Measurements from ENCODE around the gene EYS. TPM values are rescaled to one million over a fixed set of nuclear protein-coding genes. Genes with fewer than 3 reads are reported as not detected.

The EYS gene
- total RNA-seq, 1 experiment from 2014 or later, result not detected

GRCh38 chr6:65253041-65253440 lies 454.0 kb downstream of the EYS start:
- H3K18ac ChIP-seq (ENCODE audit: insufficient read length, low read depth, low read length), result no peak overlapping the region
- no peak overlapping the region for H2BK20ac ChIP-seq (ENCODE audit: low read depth, low read length, poor library complexity, severe bottlenecking)
- no peak overlapping the region for H4K5ac ChIP-seq (ENCODE audit: insufficient read length, low read depth, low read length)
- no peak overlapping the region for H3K23ac ChIP-seq (ENCODE audit: insufficient read length, low read depth, low read length)
- H3K27me3 Mint-ChIP-seq (ENCODE audit: low read depth), result no peaks in the 10 kb centered on the region
- no peak overlapping the region for H2BK15ac ChIP-seq (ENCODE audit: low read depth, low read length)
- H4K8ac ChIP-seq (replicated peaks; ENCODE audit: insufficient read length, low read depth, low read length), result no peak overlapping the region
- H3K27ac ChIP-seq (ENCODE audit: insufficient read length, low read depth, low read length), result no peak overlapping the region
- no peaks in the 10 kb centered on the region for H3K79me1 ChIP-seq (ENCODE audit: insufficient read depth, low read depth, low read length, poor library complexity, severe bottlenecking)
- TF ChIP-seq CTCF (conservative IDR thresholded peaks at IDR 0.05), result no peak
- no peaks in the 10 kb centered on the region for H3K23me2 ChIP-seq (ENCODE audit: insufficient read length, low read depth, low read length, poor library complexity, severe bottlenecking)
- no peak overlapping the region for H3K14ac ChIP-seq (ENCODE audit: insufficient read depth, low read length)
- no peak overlapping the region for H4K91ac ChIP-seq (ENCODE audit: insufficient read length, low read depth, low read length)
- H3T11ph ChIP-seq (ENCODE audit: low read length), result no peak overlapping the region
- no peaks in the 10 kb centered on the region for H4K20me1 ChIP-seq (ENCODE audit: control insufficient read depth, insufficient read depth, insufficient read length)
- peaks cover 0 to 6% (median 3%) of the 10 kb centered on the region in 3 experiments; a peak in 4 of 7 replicates for H3K36me3 Mint-ChIP-seq (ENCODE audit: insufficient read depth in 1 of 3, low read depth in 3 of 3)
- no peak overlapping the region for H3K4me2 ChIP-seq (ENCODE audit: insufficient read depth, insufficient read length, low read length)
- no peak overlapping the region for H2BK120ac ChIP-seq (ENCODE audit: low read depth, low read length, poor library complexity, severe bottlenecking)
- no peak overlapping the region for H2AFZ ChIP-seq (ENCODE audit: low read length)
- WGBS (ENCODE audit: extremely low coverage, insufficient read length, low lambda C conversion rate), result no CpG with 5 or more reads among the region's 1 CpG
- no peak overlapping the region for H2BK12ac ChIP-seq (ENCODE audit: insufficient read length, low read depth, low read length)
- H3K9ac ChIP-seq (ENCODE audit: extremely low read depth, insufficient read length, low read length), result no peak overlapping the region
- no peak overlapping the region for H2AK5ac ChIP-seq (ENCODE audit: insufficient read length, low read length)
- no peak overlapping the region for H3K4me3 Mint-ChIP-seq
- H3K4me1 ChIP-seq (ENCODE audit: insufficient read depth, low read length), result no peaks in the 10 kb centered on the region
- no peak overlapping the region for H3K4ac ChIP-seq (ENCODE audit: low read depth, low read length)
- no peak for DNase-seq
- H3K9me3 Mint-ChIP-seq, result peaks cover 4% of the 10 kb centered on the region in 2 experiments; a peak in 4 of 5 replicates
- H3K56ac ChIP-seq (ENCODE audit: insufficient read length, low read depth, low read length), result no peak overlapping the region
- H2BK5ac ChIP-seq (ENCODE audit: insufficient read length, low read length), result no peak overlapping the region
- H3K79me2 ChIP-seq (ENCODE audit: insufficient read depth, low read length), result no peaks in the 10 kb centered on the region
- H3K4me1 Mint-ChIP-seq, result peaks cover 0 to 6% of the 10 kb centered on the region in 2 experiments; a peak in 2 of 4 replicates
- H3K9me3 ChIP-seq (ENCODE audit: control insufficient read depth, low read depth, low read length), result no peaks in the 10 kb centered on the region
- H3K27ac Mint-ChIP-seq, result no peak overlapping the region
- no peaks in the 10 kb centered on the region for H3K27me3 ChIP-seq (ENCODE audit: insufficient read depth, low read length)
